ENCODE data around the gene PHPT1.

GRCh38 chr9:136882109-136882946, 33.1 kb downstream of the PHPT1 start:
- no peak for TF ChIP-seq POLR2A (IDR thresholded peaks at IDR 0.05)
- TF ChIP-seq, protein P1, sequence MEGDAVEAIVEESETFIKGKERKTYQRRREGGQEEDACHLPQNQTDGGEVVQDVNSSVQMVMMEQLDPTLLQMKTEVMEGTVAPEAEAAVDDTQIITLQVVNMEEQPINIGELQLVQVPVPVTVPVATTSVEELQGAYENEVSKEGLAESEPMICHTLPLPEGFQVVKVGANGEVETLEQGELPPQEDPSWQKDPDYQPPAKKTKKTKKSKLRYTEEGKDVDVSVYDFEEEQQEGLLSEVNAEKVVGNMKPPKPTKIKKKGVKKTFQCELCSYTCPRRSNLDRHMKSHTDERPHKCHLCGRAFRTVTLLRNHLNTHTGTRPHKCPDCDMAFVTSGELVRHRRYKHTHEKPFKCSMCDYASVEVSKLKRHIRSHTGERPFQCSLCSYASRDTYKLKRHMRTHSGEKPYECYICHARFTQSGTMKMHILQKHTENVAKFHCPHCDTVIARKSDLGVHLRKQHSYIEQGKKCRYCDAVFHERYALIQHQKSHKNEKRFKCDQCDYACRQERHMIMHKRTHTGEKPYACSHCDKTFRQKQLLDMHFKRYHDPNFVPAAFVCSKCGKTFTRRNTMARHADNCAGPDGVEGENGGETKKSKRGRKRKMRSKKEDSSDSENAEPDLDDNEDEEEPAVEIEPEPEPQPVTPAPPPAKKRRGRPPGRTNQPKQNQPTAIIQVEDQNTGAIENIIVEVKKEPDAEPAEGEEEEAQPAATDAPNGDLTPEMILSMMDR (IDR thresholded peaks at IDR 0.05), result no peak
